ENCODE measurements around the gene QTRT2. TPM values are rescaled to one million over a fixed set of nuclear protein-coding genes. Genes with fewer than 3 reads are reported as not detected.

The QTRT2 gene
- total RNA-seq, 4 donors from 2014 or later, result 3.3 to 7.1 (median 6.9) TPM

DNA sequence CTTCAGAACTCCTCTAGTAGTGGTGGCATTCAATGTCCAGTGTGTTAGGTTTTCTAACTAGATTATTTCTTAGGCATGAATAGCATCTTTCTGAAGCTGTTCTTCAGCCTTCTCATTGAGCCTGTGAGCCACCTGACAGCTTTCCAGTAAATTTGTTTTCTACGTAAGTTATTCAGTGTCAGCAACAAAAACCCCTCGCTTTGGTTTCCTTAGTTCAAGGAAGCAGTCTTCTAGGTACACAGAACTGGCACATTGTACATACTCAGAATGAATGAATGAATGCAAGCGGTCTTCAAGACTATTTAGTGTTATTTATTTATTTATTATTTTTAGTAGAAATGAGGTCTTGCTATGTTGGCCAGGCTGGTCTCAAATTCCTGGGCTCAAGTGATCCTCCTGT, 77.4 kb downstream of the QTRT2 start:
- intact Hi-C loops (cut with DNase I; ENCODE audit: low total_unique reads) (no loop called here), in situ Hi-C loops (cut with MboI; ENCODE audit: low sequenced_read_pairs in 4 of 4) (no loop called here)
- Histone ChIP-seq H3K9me3 (no peaks in the 10 kb centered on the region), H3K4me1 (no peaks in the 10 kb centered on the region), H3K36me3 (no peaks in the 10 kb centered on the region), H3K27ac (no peak overlapping the region), H3K27me3 (no peaks in the 10 kb centered on the region), H3K4me3 (no peak overlapping the region)
- ATAC-seq (no peak), DNase-seq (no peak)
- TF ChIP-seq, protein P1, sequence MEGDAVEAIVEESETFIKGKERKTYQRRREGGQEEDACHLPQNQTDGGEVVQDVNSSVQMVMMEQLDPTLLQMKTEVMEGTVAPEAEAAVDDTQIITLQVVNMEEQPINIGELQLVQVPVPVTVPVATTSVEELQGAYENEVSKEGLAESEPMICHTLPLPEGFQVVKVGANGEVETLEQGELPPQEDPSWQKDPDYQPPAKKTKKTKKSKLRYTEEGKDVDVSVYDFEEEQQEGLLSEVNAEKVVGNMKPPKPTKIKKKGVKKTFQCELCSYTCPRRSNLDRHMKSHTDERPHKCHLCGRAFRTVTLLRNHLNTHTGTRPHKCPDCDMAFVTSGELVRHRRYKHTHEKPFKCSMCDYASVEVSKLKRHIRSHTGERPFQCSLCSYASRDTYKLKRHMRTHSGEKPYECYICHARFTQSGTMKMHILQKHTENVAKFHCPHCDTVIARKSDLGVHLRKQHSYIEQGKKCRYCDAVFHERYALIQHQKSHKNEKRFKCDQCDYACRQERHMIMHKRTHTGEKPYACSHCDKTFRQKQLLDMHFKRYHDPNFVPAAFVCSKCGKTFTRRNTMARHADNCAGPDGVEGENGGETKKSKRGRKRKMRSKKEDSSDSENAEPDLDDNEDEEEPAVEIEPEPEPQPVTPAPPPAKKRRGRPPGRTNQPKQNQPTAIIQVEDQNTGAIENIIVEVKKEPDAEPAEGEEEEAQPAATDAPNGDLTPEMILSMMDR (IDR thresholded peaks at IDR 0.05 in 4 of 5, conservative IDR thresholded peaks at IDR 0.05 in 1 of 5), result no peak
- TF ChIP-seq POLR2A (IDR thresholded peaks at IDR 0.05), result no peak

Other genes with a start within 250 kb of the QTRT2 start
- under 1 TPM in 2 of 4 donors, not detected in 2; 0.29 to 0.95 TPM for gene GRAMD1C, start 217.9 kb upstream of the QTRT2 start, total RNA-seq
- 1 to 10 TPM in 3 of 4 donors, under 1 TPM in 1; 0.92 to 3.5 (median 2.3) TPM for gene ZDHHC23, start 108.7 kb upstream of the QTRT2 start, total RNA-seq
- under 1 TPM; 0.29 to 0.82 (median 0.42) TPM for gene CCDC191, start 211 bp upstream of the QTRT2 start, total RNA-seq
- not detected for gene DRD3, start 122.3 kb downstream of the QTRT2 start, total RNA-seq
- gene ZNF80, start 180.8 kb downstream of the QTRT2 start, total RNA-seq, result under 1 TPM in 1 of 4 donors, not detected in 3; 0.09 TPM
- not detected for gene TIGIT, start 237.3 kb downstream of the QTRT2 start, total RNA-seq